ENCODE data around the gene C1orf198. TPM values are rescaled to one million over a fixed set of nuclear protein-coding genes. Genes with fewer than 3 reads are reported as not detected.

The C1orf198 gene
- total RNA-seq, 8 experiments from 2014 or later: 10.5 to 62.8 (median 38.9) TPM

DNA sequence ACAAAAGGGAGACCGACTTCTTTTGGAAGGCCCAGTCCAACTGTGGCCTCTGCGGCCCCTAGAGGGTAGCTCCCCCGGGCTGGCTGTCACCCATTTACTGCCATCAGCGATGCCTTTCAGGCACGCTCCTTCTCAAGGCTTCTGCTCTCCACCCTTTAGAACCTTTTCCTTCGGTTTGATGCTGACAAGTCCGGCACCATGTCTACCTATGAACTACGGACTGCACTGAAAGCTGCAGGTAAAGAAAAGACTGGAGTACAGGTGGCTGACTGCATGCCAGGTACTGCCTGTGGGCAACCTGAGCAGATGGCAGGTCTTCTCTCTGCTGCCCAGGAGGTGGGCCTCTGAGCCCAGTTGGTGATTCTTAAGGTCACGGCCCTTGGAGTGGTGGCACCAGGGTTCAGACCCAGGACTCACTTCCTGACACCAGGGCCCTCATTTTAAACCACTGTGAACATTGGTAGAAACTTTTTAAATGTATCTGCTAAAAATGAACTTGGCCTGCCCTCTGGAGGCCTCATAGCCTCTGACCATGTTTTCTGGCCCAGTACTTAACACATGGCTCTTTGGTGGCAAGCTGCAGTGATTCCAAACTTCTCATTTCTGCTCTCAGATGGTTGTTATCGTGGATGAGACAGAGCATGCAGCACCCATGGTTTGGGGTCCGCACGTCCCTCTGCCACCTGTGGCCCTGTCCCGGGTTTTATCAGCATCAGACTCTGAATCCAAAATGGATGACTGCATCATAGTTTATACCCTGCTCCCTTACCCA, 75.4 kb downstream of the C1orf198 start:
- 60 to 93% (median 90%) methylated on average over 1 to 12 of the region's 13 CpGs; no CpG with 5 or more reads in 4 of the 10 experiments for WGBS, 10 experiments
- no peak overlapping the region for H3K27ac ChIP-seq
- no peak overlapping the region for H3K4me3 ChIP-seq
- H3K4me1 ChIP-seq (replicated peaks in 1 of 2): peaks cover 15 to 16% of the 10 kb centered on the region in 2 donors
- no peak for ATAC-seq (replicated peaks in 6 of 8)
- in situ Hi-C loops (cut with MboI; ENCODE audit: low pct_unique_long_range_greater_than_20kb in 2 of 9, low sequenced_read_pairs in 9 of 9, unreplicated experiment in 9 of 9): loop anchor here in 1 of 9 experiments (25.0 kb wide), 1 partner anchor 419 kb away; no protein-coding TSS in a partner anchor

DNA sequence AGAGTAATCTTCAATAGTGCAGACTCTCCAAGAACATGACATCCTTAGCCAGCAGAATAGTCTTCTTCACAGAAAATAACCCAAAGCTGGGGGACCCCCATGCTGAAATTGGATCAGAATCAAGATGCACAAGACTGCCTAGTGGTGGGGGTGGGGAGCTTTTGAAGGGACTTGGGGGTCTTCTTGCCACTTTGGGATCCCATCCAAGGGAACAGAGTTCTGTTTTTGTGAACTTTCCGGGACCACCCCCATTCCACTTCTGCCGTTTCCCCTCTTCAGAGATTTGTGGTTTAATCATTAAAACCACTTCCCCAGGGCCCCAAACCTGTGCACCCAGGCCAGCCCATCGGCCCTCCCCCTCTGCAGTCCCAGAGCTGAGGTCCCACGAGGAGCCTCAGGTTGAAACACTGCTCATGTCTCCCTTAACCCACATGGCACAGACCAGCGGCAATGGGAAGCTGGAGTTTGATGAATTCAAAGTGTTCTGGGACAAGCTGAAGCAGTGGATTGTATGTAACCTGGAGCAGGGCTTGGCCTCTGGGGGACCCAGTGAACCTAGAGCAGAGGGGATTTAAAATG, 76.2 kb downstream of the C1orf198 start:
- ATAC-seq (replicated peaks in 6 of 8): no peak
- Histone ChIP-seq H3K27ac (no peak overlapping the region), H3K4me3 (no peak overlapping the region), H3K4me1 (replicated peaks in 1 of 2) (peaks cover 15 to 17% of the 10 kb centered on the region in 2 donors)
- WGBS, 10 experiments: 0 to 83% (median 71%) methylated on average over 1 to 5 of the region's 5 CpGs; no CpG with 5 or more reads in 5 of the 10 experiments
- in situ Hi-C loops (cut with MboI; ENCODE audit: low pct_unique_long_range_greater_than_20kb in 2 of 9, low sequenced_read_pairs in 9 of 9, unreplicated experiment in 9 of 9): loop anchor here in 1 of 9 experiments (25.0 kb wide), 1 partner anchor 420 kb away; no protein-coding TSS in a partner anchor

DNA sequence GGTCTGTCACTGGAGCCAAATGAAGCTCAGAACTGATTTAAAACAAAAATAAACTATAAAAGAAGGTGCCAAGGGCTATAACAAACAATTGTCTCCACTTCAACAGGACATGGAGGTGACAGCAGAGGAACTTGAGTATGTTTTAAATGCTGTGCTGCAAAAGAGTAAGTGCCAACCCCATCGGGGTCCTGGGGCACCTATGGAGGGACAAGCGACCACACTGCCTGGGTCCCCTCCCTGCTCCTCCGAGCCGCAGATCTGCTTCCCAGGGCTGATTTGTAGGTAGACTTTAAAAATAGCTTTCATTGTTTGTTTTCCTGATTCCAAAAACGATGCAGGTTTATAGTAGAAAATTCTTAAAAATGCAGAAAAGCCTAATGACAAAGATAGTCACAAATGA, 78.3 kb downstream of the C1orf198 start:
- in situ Hi-C loops (cut with MboI; ENCODE audit: low pct_unique_long_range_greater_than_20kb in 2 of 9, low sequenced_read_pairs in 9 of 9, unreplicated experiment in 9 of 9): loop anchor here in 1 of 9 experiments (25.0 kb wide), 1 partner anchor 422 kb away; no protein-coding TSS in a partner anchor
- Histone ChIP-seq H3K27ac (no peak overlapping the region), H3K4me1 (replicated peaks in 1 of 2) (peaks cover 2 to 23% of the 10 kb centered on the region in 2 donors), H3K4me3 (no peak overlapping the region)
- no peak for ATAC-seq (replicated peaks in 6 of 8)
- WGBS, 10 experiments: 0 to 93% (median 69%) methylated on average over 1 to 5 of the region's 5 CpGs; no CpG with 5 or more reads in 4 of the 10 experiments

DNA sequence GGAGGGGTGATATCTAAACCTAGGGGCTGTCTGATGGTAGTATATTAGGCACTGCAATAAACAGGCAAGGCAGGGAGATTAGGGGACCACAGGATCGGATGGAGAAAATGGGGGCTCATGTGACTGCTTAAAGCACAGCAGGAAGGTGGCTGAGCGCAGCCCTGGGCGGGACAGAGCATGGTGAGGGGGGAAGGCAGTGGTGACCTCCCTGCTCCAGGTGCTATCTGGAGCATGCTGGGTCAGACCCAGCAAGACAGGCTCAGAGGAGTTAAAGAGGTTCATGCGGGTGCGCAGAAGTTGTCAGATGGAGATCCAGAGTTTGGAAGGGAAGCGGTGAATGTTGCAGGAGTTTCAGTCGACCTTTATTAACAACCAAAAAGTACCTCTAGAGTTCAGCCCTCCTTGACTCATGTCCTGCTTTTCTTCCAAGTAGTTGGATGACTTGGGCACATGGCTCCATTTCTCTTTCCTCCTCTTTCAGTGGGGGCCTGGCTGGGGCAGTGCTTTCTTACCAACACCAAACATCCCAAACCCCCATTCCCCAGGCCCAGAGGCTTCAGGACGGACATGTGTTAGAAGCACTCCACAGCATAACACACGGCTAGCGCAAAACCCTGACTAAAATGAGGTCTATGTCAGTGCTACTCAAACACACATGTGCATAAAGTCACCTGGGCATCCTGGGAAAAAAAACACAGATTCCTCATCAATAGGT, 79.6 kb downstream of the C1orf198 start:
- in situ Hi-C loops (cut with MboI; ENCODE audit: low pct_unique_long_range_greater_than_20kb in 2 of 9, low sequenced_read_pairs in 9 of 9, unreplicated experiment in 9 of 9): loop anchor here in 1 of 9 experiments (25.0 kb wide), 1 partner anchor 424 kb away; no protein-coding TSS in a partner anchor
- Histone ChIP-seq H3K27ac (no peak overlapping the region), H3K4me1 (replicated peaks in 1 of 2) (peaks cover 0 to 18% of the 10 kb centered on the region in 2 donors), H3K4me3 (no peak overlapping the region)
- WGBS, 10 experiments: 50 to 100% (median 79%) methylated on average over 1 to 8 of the region's 10 CpGs; no CpG with 5 or more reads in 1 of the 10 experiments
- no peak for ATAC-seq (replicated peaks in 6 of 8)

DNA sequence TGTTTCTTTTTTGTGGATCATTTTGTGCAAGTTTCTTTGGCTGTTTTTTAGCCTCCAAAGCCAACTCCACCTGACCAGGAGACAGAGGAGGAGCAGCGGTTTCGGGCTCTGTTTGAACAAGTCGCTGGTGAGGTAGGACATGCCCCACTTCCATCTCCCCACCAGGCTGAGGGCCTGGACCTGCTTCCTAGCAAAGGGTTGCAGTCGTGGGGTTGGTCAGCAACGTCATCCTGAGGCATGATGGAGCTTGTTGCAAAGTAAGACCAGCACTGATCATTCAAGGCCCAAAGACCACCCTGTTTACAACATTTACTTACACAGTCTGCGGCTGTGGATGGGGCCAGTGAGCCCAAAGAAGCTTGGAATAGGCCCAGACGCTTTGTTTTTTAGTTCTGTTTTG, 80.8 kb downstream of the C1orf198 start:
- H3K4me3 ChIP-seq: no peak overlapping the region
- in situ Hi-C loops (cut with MboI; ENCODE audit: low pct_unique_long_range_greater_than_20kb in 2 of 9, low sequenced_read_pairs in 9 of 9, unreplicated experiment in 9 of 9): loop anchor here in 1 of 9 experiments (25.0 kb wide), 1 partner anchor 425 kb away; no protein-coding TSS in a partner anchor
- H3K4me1 ChIP-seq (replicated peaks in 1 of 2): peaks cover 0 to 14% of the 10 kb centered on the region in 2 donors
- no peak overlapping the region for H3K27ac ChIP-seq
- WGBS, 10 experiments: 55 to 93% (median 86%) methylated on average over 2 to 5 of the region's 7 CpGs; no CpG with 5 or more reads in 4 of the 10 experiments
- ATAC-seq (replicated peaks in 6 of 8): no peak

Other genes starting within 250 kb of the C1orf198 start
- 10 to 100 TPM; 18.7 to 39.5 (median 31.4) TPM for gene COG2, start 226.0 kb downstream of the C1orf198 start, total RNA-seq
- 100 to 1,000 TPM in 1 of 8 experiments, 10 to 100 TPM in 1, 1 to 10 TPM in 2, under 1 TPM in 4; 0.25 to 520 (median 1.6) TPM for gene AGT, start 154.4 kb downstream of the C1orf198 start, total RNA-seq
- gene CAPN9, start 121.1 kb downstream of the C1orf198 start, total RNA-seq: under 1 TPM in 4 of 8 experiments, not detected in 4; 0.08 to 0.29 (median 0.11) TPM
- gene TTC13, start 110.3 kb upstream of the C1orf198 start, total RNA-seq: 10 to 100 TPM in 7 of 8 experiments, 1 to 10 TPM in 1; 9.8 to 36.9 (median 24.8) TPM
- gene ARV1, start 110.6 kb upstream of the C1orf198 start, total RNA-seq: 10 to 100 TPM; 25.6 to 40.8 (median 29.0) TPM
- gene FAM89A, start 171.7 kb upstream of the C1orf198 start, total RNA-seq: 10 to 100 TPM in 3 of 8 experiments, 1 to 10 TPM in 5; 1.9 to 61.1 (median 5.3) TPM

All from motor neuron (in vitro differentiated cells).